ENCODE results near the gene ADPRM. TPM values are rescaled to one million over a fixed set of nuclear protein-coding genes. Genes with fewer than 3 reads are reported as not detected.

The ADPRM gene, protein sequence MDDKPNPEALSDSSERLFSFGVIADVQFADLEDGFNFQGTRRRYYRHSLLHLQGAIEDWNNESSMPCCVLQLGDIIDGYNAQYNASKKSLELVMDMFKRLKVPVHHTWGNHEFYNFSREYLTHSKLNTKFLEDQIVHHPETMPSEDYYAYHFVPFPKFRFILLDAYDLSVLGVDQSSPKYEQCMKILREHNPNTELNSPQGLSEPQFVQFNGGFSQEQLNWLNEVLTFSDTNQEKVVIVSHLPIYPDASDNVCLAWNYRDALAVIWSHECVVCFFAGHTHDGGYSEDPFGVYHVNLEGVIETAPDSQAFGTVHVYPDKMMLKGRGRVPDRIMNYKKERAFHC
- 3.3 TPM for total RNA-seq
- long read RNA-seq, partial matches to known transcripts, result 1 of 5 reads
- long read RNA-seq, other reads (novel, unspliced or antisense), result 1 of 5 reads

- intact Hi-C loops (cut with DNase I), result no loop called here
- ATAC-seq (ENCODE audit: poor library complexity) (peak; percentile 100), DNase-seq (peak; percentile 97)
Measured at GRCh38 chr17:10697092-10698081, at the start of gene ADPRM, which contains the start of gene SCO1. Gene ADPRM (plus strand): TSS chr17:10697594. CDS start chr17:10704927, 7,333 bp downstream. Gene SCO1 (minus strand): TSS chr17:10697533. CDS start chr17:10697507, 26 bp downstream.

DNA sequence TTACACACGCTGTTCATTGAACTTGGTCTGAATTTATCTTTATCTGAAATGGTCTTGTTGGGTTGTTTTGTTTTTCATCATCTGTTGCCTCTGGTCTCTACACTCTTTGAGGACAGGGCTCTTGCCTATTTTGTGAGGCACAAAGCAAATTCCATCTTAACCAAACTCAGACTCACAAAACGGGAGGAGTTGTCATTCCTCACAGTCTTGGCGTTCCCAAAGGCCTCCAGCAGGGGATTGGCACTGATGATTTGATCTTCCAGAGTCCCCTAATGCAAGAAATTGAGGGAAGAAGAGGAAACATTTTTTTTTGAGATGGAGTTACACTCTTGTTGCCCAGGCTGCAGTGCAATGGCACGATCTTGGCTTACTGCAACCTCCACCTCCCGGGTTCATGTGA lies 49.0 kb upstream of the ADPRM start:
- no peak for ATAC-seq (ENCODE audit: poor library complexity)
- intact Hi-C loops (cut with DNase I), result loop anchor here (10.0 kb wide), 1 partner anchor 196 kb away; no protein-coding TSS in a partner anchor
- no peak for DNase-seq

DNA sequence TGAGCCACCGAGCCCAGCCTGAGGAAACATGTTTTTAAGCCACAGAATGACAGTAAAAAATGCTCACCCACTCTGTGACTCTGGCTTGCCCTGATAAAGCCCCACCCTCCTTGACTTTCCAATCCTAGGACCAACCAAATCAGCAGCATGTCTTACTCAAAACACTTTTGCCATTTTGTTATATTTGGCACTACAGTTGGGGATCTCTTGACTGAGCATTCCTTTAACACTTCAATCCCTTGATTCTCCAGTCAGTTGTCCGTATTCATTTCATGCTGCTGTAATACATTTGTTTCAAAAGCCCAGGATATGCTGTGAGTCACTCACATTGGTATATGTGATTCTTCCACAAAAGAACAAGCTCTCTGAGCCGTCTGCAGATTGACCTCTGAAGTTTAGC lies 48.4 kb upstream of the ADPRM start:
- ATAC-seq (ENCODE audit: poor library complexity), result no peak
- intact Hi-C loops (cut with DNase I), result loop anchor here (10.0 kb wide), 1 partner anchor 196 kb away; no protein-coding TSS in a partner anchor
- no peak for DNase-seq

- ATAC-seq (ENCODE audit: poor library complexity), result no peak
- intact Hi-C loops (cut with DNase I), result loop anchor here (10.0 kb wide), 1 partner anchor 195 kb away; no protein-coding TSS in a partner anchor
- DNase-seq, result no peak
Measured at GRCh38 chr17:10649602-10650001, 47.8 kb upstream of the ADPRM start.

DNA sequence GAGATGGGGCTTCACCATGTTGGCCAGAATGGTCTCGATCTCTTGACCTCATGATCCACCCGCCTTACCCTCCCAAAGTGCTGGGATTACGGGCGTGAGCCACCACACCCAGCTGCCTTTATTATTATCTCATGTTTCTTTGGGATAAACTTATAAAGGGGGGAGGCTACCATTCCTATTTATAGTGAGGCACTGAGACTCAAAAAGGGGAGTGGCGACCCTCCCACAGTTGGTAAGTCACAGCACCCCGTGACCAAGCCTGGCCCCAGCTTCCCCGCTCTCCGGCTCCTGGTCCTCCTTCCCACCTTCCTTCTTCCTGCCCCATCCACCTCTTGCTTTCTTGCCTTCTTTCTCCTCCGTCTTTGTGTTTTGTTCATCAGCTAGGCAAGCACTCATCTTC lies 45.5 kb upstream of the ADPRM start:
- DNase-seq, result no peak
- ATAC-seq (ENCODE audit: poor library complexity), result no peak
- intact Hi-C loops (cut with DNase I), result no loop called here

DNA sequence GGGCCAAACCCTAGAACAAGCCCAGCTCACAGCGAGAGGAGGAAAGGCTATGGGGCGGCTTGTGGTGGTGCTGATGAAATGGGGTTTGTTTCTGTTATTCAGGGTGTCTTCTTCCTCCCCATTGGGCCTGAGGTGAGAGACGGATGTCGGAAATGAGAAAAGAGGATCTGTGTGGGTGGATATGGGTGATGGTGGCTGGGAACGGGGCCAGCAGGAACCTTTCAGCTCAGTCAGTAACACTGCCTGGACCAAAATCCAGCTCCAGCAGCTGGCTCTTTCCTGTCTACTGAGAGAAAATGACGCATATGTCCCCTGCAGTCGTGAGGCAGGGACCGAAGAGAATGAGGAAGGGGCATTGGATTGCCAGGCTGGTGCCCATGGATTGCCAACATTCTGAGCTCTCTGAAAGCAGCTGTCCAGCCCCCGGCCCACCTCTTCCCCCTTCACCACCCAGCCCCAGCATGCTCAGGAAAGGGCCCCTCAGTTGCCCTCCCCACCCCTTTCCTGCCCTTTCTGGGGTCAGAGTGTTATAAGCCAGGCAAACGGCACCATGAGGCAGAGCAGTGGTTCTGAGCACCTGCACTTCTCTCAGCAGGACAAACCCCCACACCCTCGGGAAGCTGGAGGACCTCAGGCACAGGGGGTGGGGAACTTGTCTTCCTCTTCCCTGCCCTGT lies 44.3 kb upstream of the ADPRM start:
- no peak for ATAC-seq (ENCODE audit: poor library complexity)
- intact Hi-C loops (cut with DNase I), result no loop called here
- DNase-seq, result peak; percentile 55

GRCh38 chr17:10653987-10654386 lies 43.4 kb upstream of the ADPRM start:
- no peak for DNase-seq
- intact Hi-C loops (cut with DNase I), result no loop called here
- no peak for ATAC-seq (ENCODE audit: poor library complexity)

DNA sequence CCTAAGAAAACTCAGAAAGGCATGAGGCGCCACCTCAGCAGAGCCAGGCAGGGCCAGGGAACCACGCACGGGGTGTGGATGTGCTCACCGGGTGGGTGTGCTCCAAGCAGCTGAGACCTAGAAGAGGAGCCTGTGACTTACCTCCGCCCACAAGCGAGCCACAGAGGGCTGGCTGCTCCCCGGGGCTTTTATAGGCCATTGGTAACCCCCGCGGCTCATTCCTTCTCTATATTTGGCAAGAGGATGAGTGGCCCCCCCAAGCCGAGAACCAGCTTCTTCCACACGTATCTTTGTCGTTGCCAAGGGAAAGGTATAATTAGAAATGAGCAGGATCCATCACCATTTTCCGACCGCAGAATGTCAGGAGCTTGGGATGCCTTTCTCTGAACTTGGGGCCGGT lies 40.2 kb upstream of the ADPRM start, which contains the start of gene MYH3:
MYH3 (minus strand) TSS at position 162 of the 400 bp plus-strand sequence. CDS start 2,245 bp downstream, outside the sequence.
- no peak for ATAC-seq (ENCODE audit: poor library complexity)

GRCh38 chr17:10657879-10658278 lies 39.5 kb upstream of the ADPRM start:
- intact Hi-C loops (cut with DNase I), result no loop called here
- ATAC-seq (ENCODE audit: poor library complexity) (no peak), DNase-seq (no peak)

More for the DNA sequence above, 40.2 kb upstream of the ADPRM start, which contains the start of gene MYH3:
- intact Hi-C loops (cut with DNase I), result no loop called here
- no peak for DNase-seq

- DNase-seq (no peak), ATAC-seq (ENCODE audit: poor library complexity) (no peak)
- intact Hi-C loops (cut with DNase I), result no loop called here
Measured at GRCh38 chr17:10661437-10661836, 36.0 kb upstream of the ADPRM start.

GRCh38 chr17:10663231-10663630 lies 34.2 kb upstream of the ADPRM start:
- no peak for DNase-seq
- intact Hi-C loops (cut with DNase I), result no loop called here
- ATAC-seq (ENCODE audit: poor library complexity), result no peak

GRCh38 chr17:10664571-10664970 lies 32.8 kb upstream of the ADPRM start:
- intact Hi-C loops (cut with DNase I), result no loop called here
- DNase-seq (no peak), ATAC-seq (ENCODE audit: poor library complexity) (no peak)

DNA sequence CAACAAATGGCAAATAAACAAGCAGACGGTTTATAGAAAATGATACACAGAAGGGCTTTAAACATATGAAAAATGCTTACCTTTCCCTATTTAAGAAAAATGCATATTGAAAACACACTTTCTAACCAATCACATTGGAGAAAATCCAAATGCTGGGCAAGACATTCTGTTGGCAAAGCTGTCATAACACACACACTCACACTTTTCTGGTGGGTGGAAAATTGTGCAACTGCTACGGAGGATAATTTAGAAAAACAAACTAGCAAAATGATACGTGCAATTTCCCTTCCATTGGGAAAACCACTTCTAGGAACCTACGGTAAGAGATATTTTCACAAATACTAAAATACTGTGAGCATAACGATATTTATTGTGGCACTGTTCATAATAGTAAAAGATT lies 30.5 kb upstream of the ADPRM start:
- intact Hi-C loops (cut with DNase I), result no loop called here
- ATAC-seq (ENCODE audit: poor library complexity), result no peak
- no peak for DNase-seq

- DNase-seq, result no peak
- intact Hi-C loops (cut with DNase I), result no loop called here
Measured at GRCh38 chr17:10668775-10669174, 28.6 kb upstream of the ADPRM start.

DNA sequence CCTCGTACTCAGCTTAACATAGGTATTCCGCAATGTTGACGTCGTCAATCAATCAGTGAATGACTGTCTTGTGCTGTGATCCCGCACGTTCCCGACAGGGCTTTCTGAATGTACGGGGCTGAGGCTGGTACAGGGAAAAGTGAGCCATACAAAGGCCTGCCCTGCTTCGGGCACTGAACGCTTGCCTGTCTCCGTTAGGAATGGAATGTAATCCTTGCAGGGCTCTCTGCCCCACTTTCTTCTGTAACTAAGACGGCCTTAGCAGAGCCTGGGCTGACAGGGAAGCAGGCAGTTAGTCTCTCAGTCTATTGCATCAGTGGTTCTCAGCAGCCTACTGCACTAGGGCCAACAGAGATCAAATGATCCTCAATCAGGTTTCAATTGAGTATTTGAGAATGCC lies 24.1 kb upstream of the ADPRM start:
- intact Hi-C loops (cut with DNase I), result no loop called here
- no peak for ATAC-seq (ENCODE audit: poor library complexity)
- DNase-seq, result no peak

More at GRCh38 chr17:10668775-10669174, 28.6 kb upstream of the ADPRM start:
- no peak for ATAC-seq (ENCODE audit: poor library complexity)

- no peak for ATAC-seq (ENCODE audit: poor library complexity)
- intact Hi-C loops (cut with DNase I), result no loop called here
- DNase-seq, result no peak
Measured at GRCh38 chr17:10674704-10675103, 22.7 kb upstream of the ADPRM start.

DNA sequence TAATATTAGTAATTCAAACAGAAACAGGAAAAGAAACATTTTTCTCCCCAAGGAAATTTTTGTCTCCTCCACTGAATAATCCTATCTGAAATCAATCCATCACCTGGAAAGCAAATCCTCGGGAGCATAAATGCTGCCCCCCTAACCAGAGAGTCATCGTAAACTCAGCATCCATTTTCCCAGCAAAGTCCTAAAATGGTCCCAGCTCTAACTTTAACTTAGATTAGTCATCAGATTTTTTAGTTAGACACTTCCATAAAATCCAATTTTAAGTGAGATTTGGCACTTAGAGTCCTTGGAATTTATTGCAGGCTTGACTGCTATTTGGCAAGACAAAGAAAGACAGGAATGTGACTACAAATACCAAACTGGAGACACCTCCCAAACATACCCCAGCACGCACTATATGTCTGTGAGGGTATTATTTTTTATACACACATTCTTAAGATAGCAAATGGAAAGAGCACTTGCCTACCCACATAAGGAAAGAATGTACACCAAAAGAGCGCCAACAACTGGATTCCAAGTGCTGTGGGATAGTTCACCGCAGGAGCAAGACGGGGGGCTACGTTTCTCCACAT lies 15.4 kb upstream of the ADPRM start:
- DNase-seq (no peak), ATAC-seq (ENCODE audit: poor library complexity) (no peak)
- intact Hi-C loops (cut with DNase I), result no loop called here

DNA sequence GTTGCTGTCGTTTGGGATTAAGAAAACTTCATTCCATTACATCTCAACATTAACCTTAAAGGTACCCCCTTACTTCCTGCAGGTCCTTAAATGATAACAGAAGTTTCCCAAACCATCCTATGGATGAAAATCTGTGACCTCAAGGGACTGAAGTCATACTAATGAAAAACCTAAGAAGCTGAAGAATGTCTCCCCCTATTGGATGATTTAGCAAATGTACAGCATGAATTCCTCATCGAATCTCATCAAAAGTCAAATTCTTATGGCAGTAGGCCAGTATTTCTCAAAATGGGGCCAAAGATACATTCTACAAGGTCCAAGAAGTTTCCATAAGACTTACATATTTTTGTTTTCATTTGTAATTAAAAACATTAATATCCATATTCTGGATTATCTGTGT lies 13.5 kb upstream of the ADPRM start:
- ATAC-seq (ENCODE audit: poor library complexity), result no peak
- no peak for DNase-seq
- intact Hi-C loops (cut with DNase I), result no loop called here

Data from Right ventricle myocardium superior (tissue), 1 donor.